CD4-positive, alpha-beta memory T cell (primary cell): Measurements from ENCODE around the gene HDAC9. TPM values are rescaled to one million over a fixed set of nuclear protein-coding genes. Genes with fewer than 3 reads are reported as not detected.
A peak's percentile ranks its signal among the peaks of the same experiment; 100 is the strongest.

Experiments used
- CTCF ChIA-PET: fragments of 350-600 bp; sonication (Branson Sonifier 250); formaldehyde crosslinking; loops from one replicate; lab custom pipeline; 2021; ENCODE audit warnings: inconsistent platforms; ENCODE audit not compliant: partially characterized antibody; lab: Charles Lee
- POLR2A ChIA-PET: fragments of 350-600 bp; sonication (Branson Sonifier 250); formaldehyde crosslinking; loops from one replicate; lab custom pipeline; 2021; ENCODE audit not compliant: partially characterized antibody; lab: Charles Lee
- DNase-seq, 5 donors: peaks; one replicate each; pipeline versions ENCODE4 v3.0.0 to v3.0.0-alpha.2; 2020 to 2022; ENCODE audit warnings: mixed read lengths in 1 of 5
- H3K27ac ChIP-seq: one replicate; pipeline ENCODE4 v1.7.0; 2013; ENCODE audit warnings: low read depth, low read length
- H3K27me3 ChIP-seq: 2 replicates; pipeline ENCODE4 v1.7.0; 2013; ENCODE audit warnings: mild to moderate bottlenecking, low read length, moderate library complexity; ENCODE audit not compliant: insufficient read depth
- H3K36me3 ChIP-seq: 2 replicates; pipeline ENCODE4 v1.7.0; 2013; ENCODE audit warnings: mild to moderate bottlenecking, low read length, moderate library complexity; ENCODE audit not compliant: insufficient read depth
- H3K4me1 ChIP-seq: 2 replicates; pipeline ENCODE4 v1.7.0; 2013; ENCODE audit warnings: mild to moderate bottlenecking, low read length, moderate library complexity; ENCODE audit not compliant: insufficient read depth
- H3K4me3 ChIP-seq, 2 donors: one replicate each; pipeline ENCODE4 v1.7.0; 2013; ENCODE audit warnings: low read length in 2 of 2, mild to moderate bottlenecking in 1 of 2
- H3K9me3 ChIP-seq, 2 donors: one replicate each; pipeline ENCODE4 v1.7.0; 2013; ENCODE audit warnings: low read length in 2 of 2, control low read depth in 1 of 2; ENCODE audit not compliant: control insufficient read depth in 1 of 2
- H3K27ac Mint-ChIP-seq, 7 donors: one replicate each; pipeline ENCODE4 v1.8.0; 2020 to 2021; ENCODE audit warnings: mixed read lengths in 7 of 7, mild to moderate bottlenecking in 6 of 7, inconsistent platforms in 3 of 7, moderate library complexity in 3 of 7
- H3K27me3 Mint-ChIP-seq, 2 donors: one replicate each; pipeline ENCODE4 v1.8.0; 2020 to 2021; ENCODE audit warnings: mixed read lengths in 2 of 2
- H3K36me3 Mint-ChIP-seq, 2 donors: one replicate each; pipeline ENCODE4 v1.8.0; 2020 to 2021; ENCODE audit warnings: mixed read lengths in 2 of 2, inconsistent platforms in 1 of 2, mild to moderate bottlenecking in 1 of 2
- H3K4me1 Mint-ChIP-seq, 4 donors: one replicate each; pipeline ENCODE4 v1.8.0; 2020 to 2021; ENCODE audit warnings: mixed read lengths in 4 of 4, mild to moderate bottlenecking in 1 of 4
- H3K4me3 Mint-ChIP-seq, 8 donors: one replicate each; pipeline ENCODE4 v1.8.0; 2020 to 2021; ENCODE audit warnings: mixed read lengths in 8 of 8, mild to moderate bottlenecking in 7 of 8, moderate library complexity in 6 of 8, inconsistent platforms in 3 of 8
- H3K9me3 Mint-ChIP-seq, 8 donors: one replicate each; pipeline ENCODE4 v1.8.0; 2020 to 2021; ENCODE audit warnings: mixed read lengths in 8 of 8, mild to moderate bottlenecking in 5 of 8, inconsistent platforms in 3 of 8, moderate library complexity in 1 of 8
- intact Hi-C: fragments of 100-400 bp; cut with micrococcal nuclease; formaldehyde crosslinking; loops from one replicate; pipeline ENCODE4 v1.15.1; 2023
- polyA plus RNA-seq, 2 donors: library from polyadenylated mRNA; unstranded; fragments of 300-500 nt; fragmentation: Illumina TruSeq; gene quantifications; one replicate each; pipeline ENCODE4 v1.2.3, GENCODE V29; 2021
- total RNA-seq, 2 experiments: library from RNA; stranded (reverse); gene quantifications; one replicate each; pipeline ENCODE4 v1.2.3, GENCODE V29; 2021

Gene HDAC9
- total and polyA plus RNA-seq, 4 experiments from 2014 or later = 0.36 to 0.73 (median 0.39) TPM; not detected in 1

DNA sequence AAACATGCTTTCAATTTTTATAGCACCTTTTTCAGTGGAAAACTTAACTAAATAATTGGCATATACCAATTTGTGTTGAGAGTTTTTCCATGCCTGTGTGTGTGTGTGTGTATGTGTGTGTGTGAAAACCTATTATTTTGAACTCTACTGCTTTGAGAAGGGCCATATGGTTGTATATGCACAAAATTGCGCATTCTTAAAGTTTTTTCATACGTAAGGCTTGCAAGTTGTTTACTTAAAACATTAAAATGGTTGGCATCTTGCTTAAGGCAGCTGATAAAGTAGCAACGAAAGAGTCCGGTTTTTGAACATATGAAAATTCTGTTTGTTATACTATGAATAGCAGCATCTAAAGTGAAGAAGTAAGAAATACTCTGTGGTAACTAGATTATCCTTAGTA lies 84.1 kb downstream of the HDAC9 start:
- no peak overlapping the region for H3K4me3 ChIP-seq
- DNase-seq = no peak
- Mint-ChIP-seq H3K27ac (no peak overlapping the region), H3K4me3 (no peak overlapping the region), H3K27me3 (no peaks in the 10 kb centered on the region), H3K9me3 (peaks cover 0 to 5% (median 0%) of the 10 kb centered on the region in 8 donors), H3K4me1 (no peaks in the 10 kb centered on the region), H3K36me3 (no peaks in the 10 kb centered on the region)
- ChIA-PET POLR2A (no interaction called here), CTCF (no interaction called here)
- intact Hi-C loops = no loop called here
- H3K27ac ChIP-seq = no peak overlapping the region
- no peaks in the 10 kb centered on the region for H3K4me1 ChIP-seq
- no peaks in the 10 kb centered on the region for H3K36me3 ChIP-seq
- no peaks in the 10 kb centered on the region for H3K27me3 ChIP-seq
- no peaks in the 10 kb centered on the region for H3K9me3 ChIP-seq

DNA sequence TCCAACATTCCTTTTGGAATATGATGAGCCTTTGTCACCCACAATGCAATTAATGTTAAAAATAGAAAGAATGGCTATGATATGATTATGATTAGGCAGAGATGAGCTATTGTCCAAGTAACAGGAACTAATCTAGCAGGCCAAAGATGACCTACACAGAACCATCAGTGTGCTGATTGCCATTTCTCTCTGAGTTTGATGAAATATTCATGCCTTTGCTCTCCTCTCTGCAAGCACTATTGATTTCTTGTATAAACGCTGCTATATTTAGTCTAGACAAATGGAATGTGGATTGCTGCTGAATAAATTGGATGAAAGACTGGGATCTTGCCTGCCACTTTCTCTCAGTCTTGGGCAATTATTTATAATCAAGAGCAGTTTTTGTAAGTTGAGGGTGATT lies 85.4 kb downstream of the HDAC9 start:
- intact Hi-C loops = no loop called here
- Histone ChIP-seq H3K9me3 (no peaks in the 10 kb centered on the region), H3K36me3 (no peaks in the 10 kb centered on the region), H3K27ac (no peak overlapping the region), H3K4me1 (no peaks in the 10 kb centered on the region), H3K4me3 (no peak overlapping the region), H3K27me3 (no peaks in the 10 kb centered on the region)
- Mint-ChIP-seq H3K9me3 (peaks cover 0 to 3% (median 0%) of the 10 kb centered on the region in 8 donors), H3K36me3 (no peaks in the 10 kb centered on the region), H3K4me3 (no peak overlapping the region), H3K27ac (no peak overlapping the region), H3K4me1 (no peaks in the 10 kb centered on the region), H3K27me3 (no peaks in the 10 kb centered on the region)
- POLR2A ChIA-PET = no interaction called here
- CTCF ChIA-PET = no interaction called here
- no peak for DNase-seq

DNA sequence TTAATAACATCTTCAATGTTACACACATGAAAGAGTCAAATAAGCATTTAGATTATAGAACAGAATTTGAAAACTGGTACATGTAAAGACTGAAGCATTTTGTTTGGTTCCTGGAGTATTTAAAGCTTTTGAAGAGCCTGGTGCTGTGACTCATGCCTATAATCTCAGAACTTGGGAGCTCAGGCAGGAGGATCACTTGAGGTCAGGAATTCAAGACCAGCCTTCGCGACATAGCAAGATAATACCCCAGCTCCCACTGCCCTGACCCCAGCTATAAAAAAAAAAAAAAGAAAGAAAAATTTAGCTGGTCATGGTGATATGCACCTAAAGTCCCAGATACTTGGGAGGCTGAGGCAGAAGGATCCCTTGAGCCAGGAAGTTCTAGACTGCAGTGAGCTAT lies 87.8 kb downstream of the HDAC9 start:
- no peaks in the 10 kb centered on the region for H3K36me3 ChIP-seq
- POLR2A ChIA-PET = no interaction called here
- H3K9me3 Mint-ChIP-seq = peaks cover 0 to 3% (median 0%) of the 10 kb centered on the region in 8 donors
- intact Hi-C loops = no loop called here
- no peak overlapping the region for H3K4me3 Mint-ChIP-seq
- no peak overlapping the region for H3K27ac ChIP-seq
- no peak overlapping the region for H3K4me3 ChIP-seq
- H3K27ac Mint-ChIP-seq = no peak overlapping the region
- DNase-seq = no peak
- H3K36me3 Mint-ChIP-seq = no peaks in the 10 kb centered on the region
- no peaks in the 10 kb centered on the region for H3K27me3 ChIP-seq
- H3K4me1 Mint-ChIP-seq = no peaks in the 10 kb centered on the region
- no peaks in the 10 kb centered on the region for H3K9me3 ChIP-seq
- H3K27me3 Mint-ChIP-seq = no peaks in the 10 kb centered on the region
- H3K4me1 ChIP-seq = no peaks in the 10 kb centered on the region
- CTCF ChIA-PET = no interaction called here

DNA sequence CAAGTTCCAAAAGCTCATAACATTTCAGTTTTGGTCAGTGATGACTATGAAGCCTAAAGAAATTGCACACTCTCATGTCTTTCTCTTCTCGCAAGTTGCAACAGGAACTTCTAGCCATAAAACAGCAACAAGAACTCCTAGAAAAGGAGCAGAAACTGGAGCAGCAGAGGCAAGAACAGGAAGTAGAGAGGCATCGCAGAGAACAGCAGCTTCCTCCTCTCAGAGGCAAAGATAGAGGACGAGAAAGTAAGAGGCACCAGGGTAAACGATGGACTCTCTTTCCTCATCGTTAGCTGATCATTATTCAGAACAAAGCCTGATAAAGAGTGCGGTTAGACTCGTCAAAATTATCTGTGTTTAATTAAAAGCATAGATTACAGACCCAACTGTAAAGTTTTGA lies 94.7 kb downstream of the HDAC9 start:
- H3K27ac ChIP-seq = no peak overlapping the region
- CTCF ChIA-PET = no interaction called here
- Mint-ChIP-seq H3K4me1 (no peaks in the 10 kb centered on the region), H3K9me3 (peaks cover 0 to 4% (median 0%) of the 10 kb centered on the region in 8 donors), H3K27ac (no peak overlapping the region), H3K36me3 (no peaks in the 10 kb centered on the region), H3K27me3 (no peaks in the 10 kb centered on the region), H3K4me3 (no peak overlapping the region)
- H3K4me1 ChIP-seq = no peaks in the 10 kb centered on the region
- H3K27me3 ChIP-seq = no peaks in the 10 kb centered on the region
- POLR2A ChIA-PET = no interaction called here
- H3K36me3 ChIP-seq = no peaks in the 10 kb centered on the region
- no peak for DNase-seq
- no peak overlapping the region for H3K4me3 ChIP-seq
- intact Hi-C loops = loop anchor here (1.0 kb wide), 1 partner anchor 76 kb away; no protein-coding TSS in a partner anchor
- H3K9me3 ChIP-seq = no peaks in the 10 kb centered on the region

DNA sequence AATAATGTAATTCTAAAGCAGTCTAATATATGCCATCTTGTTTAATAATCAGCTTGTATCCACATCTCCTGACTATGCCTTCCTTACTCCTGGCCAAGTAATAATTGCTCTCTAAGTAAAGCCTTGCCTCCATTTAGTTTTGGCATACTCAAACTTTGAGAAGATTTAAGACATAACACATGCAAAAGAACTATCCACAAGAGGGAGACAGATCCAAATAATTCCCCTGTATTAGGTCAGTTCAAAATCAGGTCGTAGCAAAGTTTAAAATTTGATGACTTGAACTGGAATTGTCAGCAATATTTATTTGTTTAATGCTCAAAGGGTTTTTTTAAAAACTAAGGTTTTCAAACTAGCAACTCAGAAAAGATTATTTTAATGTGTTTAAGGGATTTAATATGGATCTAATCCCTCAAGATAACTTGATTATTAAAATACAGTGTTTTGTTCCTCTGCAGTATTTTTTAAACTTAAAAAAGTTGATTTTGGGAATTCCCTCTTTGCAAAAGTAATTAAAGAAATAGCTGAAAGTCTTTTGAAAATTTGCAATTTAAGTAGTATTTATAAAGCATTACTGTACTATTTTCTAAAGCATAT lies 95.3 kb downstream of the HDAC9 start:
- Histone ChIP-seq H3K36me3 (no peaks in the 10 kb centered on the region), H3K4me3 (no peak overlapping the region), H3K27ac (no peak overlapping the region), H3K9me3 (no peaks in the 10 kb centered on the region), H3K27me3 (no peaks in the 10 kb centered on the region), H3K4me1 (no peaks in the 10 kb centered on the region)
- DNase-seq = peak in 2 of 5 donors; percentile 7 to 8
- Mint-ChIP-seq H3K4me3 (no peak overlapping the region), H3K9me3 (peaks cover 0 to 4% (median 0%) of the 10 kb centered on the region in 8 donors), H3K27me3 (no peaks in the 10 kb centered on the region), H3K36me3 (no peaks in the 10 kb centered on the region), H3K27ac (no peak overlapping the region), H3K4me1 (no peaks in the 10 kb centered on the region)
- CTCF ChIA-PET = interaction anchor here (1.6 kb wide), 1 partner anchor 75 kb away, joined by 3 read pairs; no protein-coding TSS in a partner anchor
- POLR2A ChIA-PET = no interaction called here
- intact Hi-C loops = loop anchor here (1.0 kb wide), 1 partner anchor 75 kb away; no protein-coding TSS in a partner anchor

DNA sequence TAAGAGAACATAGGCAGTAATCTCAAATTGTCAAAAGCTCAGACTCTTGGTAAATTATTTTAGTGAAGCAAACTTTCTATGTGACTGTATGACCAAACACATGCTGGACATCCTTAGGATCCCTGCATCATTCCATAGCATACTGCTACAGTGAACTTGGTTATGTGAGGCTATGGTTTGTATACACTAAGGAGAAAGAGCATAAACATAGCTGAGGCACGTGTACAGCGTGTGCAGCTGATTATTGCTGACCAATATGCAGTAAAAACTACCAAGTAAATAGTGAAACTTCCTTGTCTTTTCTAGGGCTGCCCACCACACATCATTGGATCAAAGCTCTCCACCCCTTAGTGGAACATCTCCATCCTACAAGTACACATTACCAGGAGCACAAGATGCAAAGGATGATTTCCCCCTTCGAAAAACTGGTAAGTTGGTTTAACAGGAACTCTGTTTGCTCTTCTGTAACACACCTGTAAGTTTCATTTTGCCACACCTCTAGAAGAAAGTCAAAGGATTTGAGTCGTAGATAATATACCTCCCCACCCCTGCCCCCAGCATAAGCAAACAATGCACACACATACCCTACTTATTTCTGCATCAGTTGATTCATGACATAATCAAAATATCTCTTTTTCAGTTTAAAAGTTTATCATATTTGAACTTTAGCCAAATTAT lies 98.2 kb downstream of the HDAC9 start:
- H3K27me3 ChIP-seq = no peaks in the 10 kb centered on the region
- ChIA-PET CTCF (no interaction called here), POLR2A (no interaction called here)
- no peaks in the 10 kb centered on the region for H3K9me3 ChIP-seq
- H3K4me3 ChIP-seq = no peak overlapping the region
- H3K4me1 ChIP-seq = no peaks in the 10 kb centered on the region
- no peaks in the 10 kb centered on the region for H3K36me3 Mint-ChIP-seq
- DNase-seq = no peak
- H3K27ac Mint-ChIP-seq = no peak overlapping the region
- no peak overlapping the region for H3K4me3 Mint-ChIP-seq
- no peak overlapping the region for H3K27ac ChIP-seq
- H3K9me3 Mint-ChIP-seq = peaks cover 0 to 4% (median 0%) of the 10 kb centered on the region in 8 donors
- H3K4me1 Mint-ChIP-seq = no peaks in the 10 kb centered on the region
- H3K27me3 Mint-ChIP-seq = no peaks in the 10 kb centered on the region
- H3K36me3 ChIP-seq = no peaks in the 10 kb centered on the region
- intact Hi-C loops = no loop called here

DNA sequence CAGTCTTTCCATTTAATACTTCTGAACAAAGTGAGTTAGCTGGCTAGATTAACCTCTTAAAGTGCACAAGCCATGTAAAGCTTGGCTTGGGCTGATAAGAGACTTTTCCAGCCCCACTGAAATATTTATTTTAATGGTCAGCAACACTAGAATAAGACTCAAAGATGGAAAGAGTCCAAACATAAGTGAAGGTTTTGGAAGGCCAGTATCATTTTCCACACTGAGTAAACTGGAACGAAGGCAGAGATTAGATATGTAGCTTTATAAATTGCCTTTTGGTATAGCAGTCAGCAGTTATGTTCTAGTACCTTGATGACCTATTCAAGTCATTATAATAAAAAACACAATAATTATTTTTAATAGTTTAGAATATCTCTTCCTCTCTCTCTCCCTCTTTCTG lies 102.2 kb downstream of the HDAC9 start:
- ChIA-PET POLR2A (no interaction called here), CTCF (no interaction called here)
- H3K27me3 Mint-ChIP-seq = no peaks in the 10 kb centered on the region
- DNase-seq = no peak
- Histone ChIP-seq H3K27me3 (no peaks in the 10 kb centered on the region), H3K27ac (no peak overlapping the region), H3K9me3 (no peaks in the 10 kb centered on the region), H3K4me1 (no peaks in the 10 kb centered on the region), H3K4me3 (no peak overlapping the region), H3K36me3 (no peaks in the 10 kb centered on the region)
- no peaks in the 10 kb centered on the region for H3K4me1 Mint-ChIP-seq
- intact Hi-C loops = no loop called here
- H3K9me3 Mint-ChIP-seq = peaks cover 0 to 17% (median 6%) of the 10 kb centered on the region in 8 donors
- H3K36me3 Mint-ChIP-seq = no peaks in the 10 kb centered on the region
- no peak overlapping the region for H3K27ac Mint-ChIP-seq
- H3K4me3 Mint-ChIP-seq = no peak overlapping the region
